GM12878 (cell line): ENCODE results near the gene PPARD. TPM values are rescaled to one million over a fixed set of nuclear protein-coding genes. Genes with fewer than 3 reads are reported as not detected.

Experiments used
- CEBPZ ChIP-seq: fragments of 150-350 bp; IDR thresholded peaks from 2 replicates; pipeline ENCODE4 v1.6.1; 2016; ENCODE audit warnings: low read depth, low read length
- CREB1 ChIP-seq: IDR thresholded peaks from 2 replicates; pipeline ENCODE4 v1.6.1; 2012; ENCODE audit warnings: low read depth, mild to moderate bottlenecking, inconsistent platforms
- CREM ChIP-seq: IDR thresholded peaks from 2 replicates; pipeline ENCODE4 v1.6.1; 2014; ENCODE audit warnings: antibody characterized with exemption, low read depth
- IRF5 ChIP-seq: fragments of 450-650 bp; IDR thresholded peaks from 2 replicates; pipeline ENCODE4 v1.6.1; 2017; ENCODE audit warnings: borderline replicate concordance
- JUNB ChIP-seq: IDR thresholded peaks from 2 replicates; pipeline ENCODE4 v1.6.1; 2016; ENCODE audit warnings: antibody characterized with exemption, mild to moderate bottlenecking
- KAT2A ChIP-seq: conservative IDR thresholded peaks from 2 replicates; pipeline ENCODE4 v1.6.1; 2011; ENCODE audit warnings: low read depth, low read length; ENCODE audit not compliant: control insufficient read depth
- MEF2A ChIP-seq: IDR thresholded peaks from 2 replicates; pipeline ENCODE4 v1.6.1; 2011; ENCODE audit warnings: low read depth, mild to moderate bottlenecking, low read length, moderate library complexity; ENCODE audit not compliant: insufficient read depth
- MYB ChIP-seq: fragments of 150-350 bp; IDR thresholded peaks from 2 replicates; pipeline ENCODE4 v1.6.1; 2014; ENCODE audit warnings: mild to moderate bottlenecking, low read depth, low read length, borderline replicate concordance
- NBN ChIP-seq: fragments of 450-650 bp; IDR thresholded peaks from 2 replicates; pipeline ENCODE4 v1.6.1; 2016
- NR2F1 ChIP-seq: fragments of 450-650 bp; conservative IDR thresholded peaks from 2 replicates; pipeline ENCODE4 v1.6.1; 2017; ENCODE audit warnings: mild to moderate bottlenecking
- PKNOX1 ChIP-seq: fragments of 450-650 bp; IDR thresholded peaks from 2 replicates; pipeline ENCODE4 v1.6.1; 2016; ENCODE audit warnings: mild to moderate bottlenecking
- POLR2A ChIP-seq: IDR thresholded peaks from 2 replicates; pipeline ENCODE4 v1.6.1; 2011; ENCODE audit warnings: low read depth, mild to moderate bottlenecking, low read length
- RAD21 ChIP-seq: IDR thresholded peaks from 2 replicates; pipeline ENCODE4 v1.6.1; 2011; ENCODE audit warnings: mild to moderate bottlenecking, low read depth, low read length, moderate library complexity; ENCODE audit not compliant: insufficient read depth
- RELA ChIP-seq: fragments of 450-650 bp; IDR thresholded peaks from 2 replicates; pipeline ENCODE4 v1.8.0; 2014; ENCODE audit warnings: borderline replicate concordance; ENCODE audit not compliant: partially characterized antibody
- SUZ12 ChIP-seq: fragments of 200-600 bp; sonication (generic); IDR thresholded peaks from one replicate; pipeline ENCODE4 v1.6.1; 2018; ENCODE audit warnings: antibody characterized with exemption, mild to moderate bottlenecking; ENCODE audit not compliant: unreplicated experiment
- ZBED1 ChIP-seq: IDR thresholded peaks from 2 replicates; pipeline ENCODE4 v1.6.1; 2016; ENCODE audit warnings: borderline replicate concordance
- ZBTB4 ChIP-seq: fragments of 450-650 bp; formaldehyde crosslinking; IDR thresholded peaks from 2 replicates; pipeline ENCODE4 v1.4.0; 2022; ENCODE audit warnings: mild to moderate bottlenecking, moderate library complexity
- ZNF207 ChIP-seq: fragments of 450-650 bp; IDR thresholded peaks from 2 replicates; pipeline ENCODE4 v1.6.1; 2014; ENCODE audit warnings: antibody characterized with exemption, mild to moderate bottlenecking, borderline replicate concordance
- ZNF24 ChIP-seq: fragments of 450-650 bp; IDR thresholded peaks from 2 replicates; pipeline ENCODE4 v1.6.1; 2017; ENCODE audit warnings: antibody characterized with exemption, mild to moderate bottlenecking
- ZNF384 ChIP-seq: IDR thresholded peaks from 2 replicates; pipeline ENCODE4 v1.6.1; 2012; ENCODE audit warnings: low read depth, mild to moderate bottlenecking, low read length, improper control_type of control experiment, borderline replicate concordance
- ZSCAN29 ChIP-seq: fragments of 450-650 bp; IDR thresholded peaks from 2 replicates; pipeline ENCODE4 v1.6.1; 2017; ENCODE audit warnings: mild to moderate bottlenecking, moderate library complexity
- polyA plus RNA-seq, 11 experiments: library from polyadenylated mRNA; depleted of rRNA in 4 of 11; unstranded in 6 of 11; stranded (reverse) in 5 of 11; fragments of >200 nt; fragmentation: Nextera tagmentation in 4 of 11; fragmentation: Illumina TruSeq in 1 of 11; extraction: Ambion mirVana in 4 of 11; extraction: Trizol in 1 of 11; gene quantifications; 1 replicate in 1 of 11; 2 replicates in 10 of 11; pipeline versions ENCODE4 v1.2.1 to v1.2.3, GENCODE V29; 2011 to 2016; ENCODE audit warnings: inconsistent platforms in 2 of 11, missing spikeins in 2 of 11, low read depth in 1 of 11
- total RNA-seq, 4 experiments: library from RNA; depleted of rRNA in 3 of 4; stranded (reverse); fragments of >200 nt in 3 of 4; fragmentation: Illumina TruSeq in 1 of 4; extraction: Trizol in 1 of 4; gene quantifications; 2 replicates each; pipeline versions ENCODE4 v1.2.1 to v1.2.3, GENCODE V29; 2013 to 2021

The PPARD gene
- total and polyA plus RNA-seq, 10 of the 15 experiments (the other 5 are each of a cell fraction or from before 2014, with no cell fraction given), result 0.05 to 12.6 (median 6.7) TPM

GRCh38 chr6:35468181-35468979 lies 126.0 kb downstream of the PPARD start, which contains the start of gene RPL10A (continued):
- TF ChIP-seq RELA, result no peak
- no peak for TF ChIP-seq ZNF384
- TF ChIP-seq KAT2A, result no peak
- TF ChIP-seq ZSCAN29, result peak; percentile 77; the same call in 1 of the 2 replicates
- no peak for TF ChIP-seq CREM
- TF ChIP-seq IRF5, result peak; percentile 89
- no peak for TF ChIP-seq ZBTB4 (CRISPR knock-in tag)
- TF ChIP-seq RAD21, result peak; percentile 79
- TF ChIP-seq ZBED1, result peak; percentile 90
- TF ChIP-seq NBN, result no peak; the same call in none of the 2 replicates
- 0 out of 2 replicates have a peak, but pooled peaks have one; percentile 33 for TF ChIP-seq NR2F1
- no peak for TF ChIP-seq CEBPZ
- peak; percentile 97 for TF ChIP-seq ZNF207
- no peak for TF ChIP-seq JUNB
- TF ChIP-seq MYB, result peak; percentile 44; the same call in 1 of the 2 replicates
- 0 out of 2 replicates have a peak, but pooled peaks have one; percentile 33 for TF ChIP-seq PKNOX1
- 0 out of 2 replicates have a peak, but pooled peaks have one; percentile 5 for TF ChIP-seq MEF2A
- TF ChIP-seq ZNF24, result peak; percentile 27; the same call in 1 of the 2 replicates
- TF ChIP-seq CREB1, result peak; percentile 62; the same call in 1 of the 2 replicates
- peak; percentile 100 for TF ChIP-seq POLR2A
- no peak for TF ChIP-seq SUZ12
